ENCODE measurements around the gene PCMTD2. TPM values are rescaled to one million over a fixed set of nuclear protein-coding genes. Genes with fewer than 3 reads are reported as not detected.

The PCMTD2 gene
- total RNA-seq, 1 experiment from 2014 or later, result 50.9 TPM

- TF ChIP-seq ZNF263 (CRISPR knock-in tag; IDR thresholded peaks at IDR 0.05; ENCODE audit: low read depth) (no peak), SOX15 (CRISPR knock-in tag; IDR thresholded peaks at IDR 0.05) (no peak), NFE2L1 (CRISPR knock-in tag; IDR thresholded peaks at IDR 0.05) (no peak), NFYB (CRISPR knock-in tag; conservative IDR thresholded peaks at IDR 0.05; ENCODE audit: low read depth) (no peak)
- TF ChIP-seq, protein P1, sequence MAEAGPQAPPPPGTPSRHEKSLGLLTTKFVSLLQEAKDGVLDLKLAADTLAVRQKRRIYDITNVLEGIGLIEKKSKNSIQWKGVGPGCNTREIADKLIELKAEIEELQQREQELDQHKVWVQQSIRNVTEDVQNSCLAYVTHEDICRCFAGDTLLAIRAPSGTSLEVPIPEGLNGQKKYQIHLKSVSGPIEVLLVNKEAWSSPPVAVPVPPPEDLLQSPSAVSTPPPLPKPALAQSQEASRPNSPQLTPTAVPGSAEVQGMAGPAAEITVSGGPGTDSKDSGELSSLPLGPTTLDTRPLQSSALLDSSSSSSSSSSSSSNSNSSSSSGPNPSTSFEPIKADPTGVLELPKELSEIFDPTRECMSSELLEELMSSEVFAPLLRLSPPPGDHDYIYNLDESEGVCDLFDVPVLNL (CRISPR knock-in tag; IDR thresholded peaks at IDR 0.05; ENCODE audit: borderline replicate concordance, low read depth), result no peak
- TF ChIP-seq, protein P2, sequence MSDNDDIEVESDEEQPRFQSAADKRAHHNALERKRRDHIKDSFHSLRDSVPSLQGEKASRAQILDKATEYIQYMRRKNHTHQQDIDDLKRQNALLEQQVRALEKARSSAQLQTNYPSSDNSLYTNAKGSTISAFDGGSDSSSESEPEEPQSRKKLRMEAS (CRISPR knock-in tag; IDR thresholded peaks at IDR 0.05), result no peak
- TF ChIP-seq, protein P3, sequence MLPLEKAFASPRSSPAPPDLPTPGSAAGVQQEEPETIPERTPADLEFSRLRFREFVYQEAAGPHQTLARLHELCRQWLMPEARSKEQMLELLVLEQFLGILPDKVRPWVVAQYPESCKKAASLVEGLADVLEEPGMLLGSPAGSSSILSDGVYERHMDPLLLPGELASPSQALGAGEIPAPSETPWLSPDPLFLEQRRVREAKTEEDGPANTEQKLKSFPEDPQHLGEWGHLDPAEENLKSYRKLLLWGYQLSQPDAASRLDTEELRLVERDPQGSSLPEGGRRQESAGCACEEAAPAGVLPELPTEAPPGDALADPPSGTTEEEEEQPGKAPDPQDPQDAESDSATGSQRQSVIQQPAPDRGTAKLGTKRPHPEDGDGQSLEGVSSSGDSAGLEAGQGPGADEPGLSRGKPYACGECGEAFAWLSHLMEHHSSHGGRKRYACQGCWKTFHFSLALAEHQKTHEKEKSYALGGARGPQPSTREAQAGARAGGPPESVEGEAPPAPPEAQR (CRISPR knock-in tag; IDR thresholded peaks at IDR 0.05), result no peak
These were observed 27.4 kb upstream of the PCMTD2 start (continued) for GRCh38 chr20:64228086-64228653.

- Mint-ChIP-seq H3K36me3 (0 out of 2 replicates have a peak, but pooled peaks cover 1% of the 10 kb centered on the region), H3K27me3 (ENCODE audit: low read depth) (no peaks in the 10 kb centered on the region), H3K9me3 (peaks cover 6% of the 10 kb centered on the region), H3K4me1 (peaks cover 13% of the 10 kb centered on the region), H3K27ac (no peak overlapping the region), H3K4me3 (no peak overlapping the region)
- POLR2A ChIA-PET, result no interaction called here
- DNase-seq (ENCODE audit: low spot score) (no peak), ATAC-seq (no peak)
- CTCF ChIA-PET, result interaction anchor here (1.0 to 1.1 kb wide), 2 partner anchors 57 to 127 kb away, joined by 3 to 4 read pairs; no protein-coding TSS in a partner anchor
- TF ChIP-seq, protein P4, sequence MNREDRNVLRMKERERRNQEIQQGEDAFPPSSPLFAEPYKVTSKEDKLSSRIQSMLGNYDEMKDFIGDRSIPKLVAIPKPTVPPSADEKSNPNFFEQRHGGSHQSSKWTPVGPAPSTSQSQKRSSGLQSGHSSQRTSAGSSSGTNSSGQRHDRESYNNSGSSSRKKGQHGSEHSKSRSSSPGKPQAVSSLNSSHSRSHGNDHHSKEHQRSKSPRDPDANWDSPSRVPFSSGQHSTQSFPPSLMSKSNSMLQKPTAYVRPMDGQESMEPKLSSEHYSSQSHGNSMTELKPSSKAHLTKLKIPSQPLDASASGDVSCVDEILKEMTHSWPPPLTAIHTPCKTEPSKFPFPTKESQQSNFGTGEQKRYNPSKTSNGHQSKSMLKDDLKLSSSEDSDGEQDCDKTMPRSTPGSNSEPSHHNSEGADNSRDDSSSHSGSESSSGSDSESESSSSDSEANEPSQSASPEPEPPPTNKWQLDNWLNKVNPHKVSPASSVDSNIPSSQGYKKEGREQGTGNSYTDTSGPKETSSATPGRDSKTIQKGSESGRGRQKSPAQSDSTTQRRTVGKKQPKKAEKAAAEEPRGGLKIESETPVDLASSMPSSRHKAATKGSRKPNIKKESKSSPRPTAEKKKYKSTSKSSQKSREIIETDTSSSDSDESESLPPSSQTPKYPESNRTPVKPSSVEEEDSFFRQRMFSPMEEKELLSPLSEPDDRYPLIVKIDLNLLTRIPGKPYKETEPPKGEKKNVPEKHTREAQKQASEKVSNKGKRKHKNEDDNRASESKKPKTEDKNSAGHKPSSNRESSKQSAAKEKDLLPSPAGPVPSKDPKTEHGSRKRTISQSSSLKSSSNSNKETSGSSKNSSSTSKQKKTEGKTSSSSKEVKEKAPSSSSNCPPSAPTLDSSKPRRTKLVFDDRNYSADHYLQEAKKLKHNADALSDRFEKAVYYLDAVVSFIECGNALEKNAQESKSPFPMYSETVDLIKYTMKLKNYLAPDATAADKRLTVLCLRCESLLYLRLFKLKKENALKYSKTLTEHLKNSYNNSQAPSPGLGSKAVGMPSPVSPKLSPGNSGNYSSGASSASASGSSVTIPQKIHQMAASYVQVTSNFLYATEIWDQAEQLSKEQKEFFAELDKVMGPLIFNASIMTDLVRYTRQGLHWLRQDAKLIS (CRISPR knock-in tag; IDR thresholded peaks at IDR 0.05; ENCODE audit: borderline replicate concordance), result no peak
- TF ChIP-seq FOXJ3 (CRISPR knock-in tag; IDR thresholded peaks at IDR 0.05; ENCODE audit: borderline replicate concordance) (no peak), ZNF121 (CRISPR knock-in tag; IDR thresholded peaks at IDR 0.05) (no peak), GRHL2 (CRISPR knock-in tag; IDR thresholded peaks at IDR 0.05; ENCODE audit: insufficient replicate concordance, severe bottlenecking) (no peak), NR1H2 (CRISPR knock-in tag; IDR thresholded peaks at IDR 0.05) (no peak), ESRRA (CRISPR knock-in tag; IDR thresholded peaks at IDR 0.05; ENCODE audit: borderline replicate concordance) (no peak), CREB1 (CRISPR knock-in tag; IDR thresholded peaks at IDR 0.05) (no peak), NFATC4 (CRISPR knock-in tag; IDR thresholded peaks at IDR 0.05) (no peak), CDX4 (CRISPR knock-in tag; IDR thresholded peaks at IDR 0.05; ENCODE audit: borderline replicate concordance) (no peak), SMAD3 (CRISPR knock-in tag; IDR thresholded peaks at IDR 0.05; ENCODE audit: borderline replicate concordance) (no peak), SMAD4 (CRISPR knock-in tag; IDR thresholded peaks at IDR 0.05) (no peak), TP53 (CRISPR knock-in tag; IDR thresholded peaks at IDR 0.05) (no peak), TEAD4 (CRISPR knock-in tag; IDR thresholded peaks at IDR 0.05) (no peak)
- TF ChIP-seq, protein P5, sequence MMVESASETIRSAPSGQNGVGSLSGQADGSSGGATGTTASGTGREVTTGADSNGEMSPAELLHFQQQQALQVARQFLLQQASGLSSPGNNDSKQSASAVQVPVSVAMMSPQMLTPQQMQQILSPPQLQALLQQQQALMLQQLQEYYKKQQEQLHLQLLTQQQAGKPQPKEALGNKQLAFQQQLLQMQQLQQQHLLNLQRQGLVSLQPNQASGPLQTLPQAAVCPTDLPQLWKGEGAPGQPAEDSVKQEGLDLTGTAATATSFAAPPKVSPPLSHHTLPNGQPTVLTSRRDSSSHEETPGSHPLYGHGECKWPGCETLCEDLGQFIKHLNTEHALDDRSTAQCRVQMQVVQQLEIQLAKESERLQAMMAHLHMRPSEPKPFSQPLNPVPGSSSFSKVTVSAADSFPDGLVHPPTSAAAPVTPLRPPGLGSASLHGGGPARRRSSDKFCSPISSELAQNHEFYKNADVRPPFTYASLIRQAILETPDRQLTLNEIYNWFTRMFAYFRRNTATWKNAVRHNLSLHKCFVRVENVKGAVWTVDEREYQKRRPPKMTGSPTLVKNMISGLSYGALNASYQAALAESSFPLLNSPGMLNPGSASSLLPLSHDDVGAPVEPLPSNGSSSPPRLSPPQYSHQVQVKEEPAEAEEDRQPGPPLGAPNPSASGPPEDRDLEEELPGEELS (CRISPR knock-in tag; IDR thresholded peaks at IDR 0.05), result no peak
- TF ChIP-seq, protein P6, sequence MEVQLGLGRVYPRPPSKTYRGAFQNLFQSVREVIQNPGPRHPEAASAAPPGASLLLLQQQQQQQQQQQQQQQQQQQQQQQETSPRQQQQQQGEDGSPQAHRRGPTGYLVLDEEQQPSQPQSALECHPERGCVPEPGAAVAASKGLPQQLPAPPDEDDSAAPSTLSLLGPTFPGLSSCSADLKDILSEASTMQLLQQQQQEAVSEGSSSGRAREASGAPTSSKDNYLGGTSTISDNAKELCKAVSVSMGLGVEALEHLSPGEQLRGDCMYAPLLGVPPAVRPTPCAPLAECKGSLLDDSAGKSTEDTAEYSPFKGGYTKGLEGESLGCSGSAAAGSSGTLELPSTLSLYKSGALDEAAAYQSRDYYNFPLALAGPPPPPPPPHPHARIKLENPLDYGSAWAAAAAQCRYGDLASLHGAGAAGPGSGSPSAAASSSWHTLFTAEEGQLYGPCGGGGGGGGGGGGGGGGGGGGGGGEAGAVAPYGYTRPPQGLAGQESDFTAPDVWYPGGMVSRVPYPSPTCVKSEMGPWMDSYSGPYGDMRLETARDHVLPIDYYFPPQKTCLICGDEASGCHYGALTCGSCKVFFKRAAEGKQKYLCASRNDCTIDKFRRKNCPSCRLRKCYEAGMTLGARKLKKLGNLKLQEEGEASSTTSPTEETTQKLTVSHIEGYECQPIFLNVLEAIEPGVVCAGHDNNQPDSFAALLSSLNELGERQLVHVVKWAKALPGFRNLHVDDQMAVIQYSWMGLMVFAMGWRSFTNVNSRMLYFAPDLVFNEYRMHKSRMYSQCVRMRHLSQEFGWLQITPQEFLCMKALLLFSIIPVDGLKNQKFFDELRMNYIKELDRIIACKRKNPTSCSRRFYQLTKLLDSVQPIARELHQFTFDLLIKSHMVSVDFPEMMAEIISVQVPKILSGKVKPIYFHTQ (CRISPR knock-in tag; IDR thresholded peaks at IDR 0.05), result no peak
These were observed 26.6 kb upstream of the PCMTD2 start for GRCh38 chr20:64228751-64229506.

All from WTC11 (cell line).